GM18519 (cell line): ENCODE measurements around the gene LZTR1.

Source experiments
- ATAC-seq: cut with Tn5 transposase; IDR thresholded peaks from one replicate; pipeline ENCODE4 v1.9.1; 2021; ENCODE audit warnings: mild to moderate bottlenecking, moderate library complexity; ENCODE audit not compliant: unreplicated experiment, low FRiP score

Gene LZTR1

GRCh38 chr22:20949698-20950183, 32.4 kb upstream of the LZTR1 start:
- ATAC-seq, result no peak

- ATAC-seq, result no peak
Observed at GRCh38 chr22:20951151-20951931, 30.8 kb upstream of the LZTR1 start.

GRCh38 chr22:20951932-20952380, 30.1 kb upstream of the LZTR1 start:
- no peak for ATAC-seq

GRCh38 chr22:20952544-20953341, 29.4 kb upstream of the LZTR1 start:
- no peak for ATAC-seq

- no peak for ATAC-seq
Observed at GRCh38 chr22:20953342-20953608, 28.8 kb upstream of the LZTR1 start.

- no peak for ATAC-seq
Observed at GRCh38 chr22:20953668-20954500, 28.2 kb upstream of the LZTR1 start.

- no peak for ATAC-seq
Observed at GRCh38 chr22:20955548-20955947, 26.5 kb upstream of the LZTR1 start.

- ATAC-seq, result no peak
Observed at GRCh38 chr22:20956258-20957101, 25.6 kb upstream of the LZTR1 start.

- ATAC-seq, result no peak
Observed at GRCh38 chr22:20957102-20957682, 24.9 kb upstream of the LZTR1 start.

- ATAC-seq, result no peak
Observed at GRCh38 chr22:20957683-20958431, 24.2 kb upstream of the LZTR1 start.

- no peak for ATAC-seq
Observed at GRCh38 chr22:20959578-20960461, 22.3 kb upstream of the LZTR1 start.

GRCh38 chr22:20960609-20961008, 21.5 kb upstream of the LZTR1 start:
- ATAC-seq, result no peak

- ATAC-seq, result no peak
Observed at GRCh38 chr22:20962491-20962945, 19.6 kb upstream of the LZTR1 start.

- ATAC-seq, result no peak
Observed at GRCh38 chr22:20963201-20964052, 18.7 kb upstream of the LZTR1 start.

- no peak for ATAC-seq
Observed at GRCh38 chr22:20964090-20964798, 17.9 kb upstream of the LZTR1 start.

GRCh38 chr22:20964799-20965103, 17.3 kb upstream of the LZTR1 start:
- ATAC-seq, result no peak
